LNCAP (cell line): ENCODE results near the gene DPYSL3.

ENCODE experiments used
- CTCF ChIP-seq: fragments of 450-650 bp; IDR thresholded peaks from 2 replicates; pipeline ENCODE4 v1.5.1; 2017; ENCODE audit warnings: mild to moderate bottlenecking

Gene DPYSL3

GRCh38 chr5:147481376-147481775 is 28.5 kb downstream of the DPYSL3 start:
- TF ChIP-seq CTCF = no peak

- no peak for TF ChIP-seq CTCF
Observed at GRCh38 chr5:147479949-147480348, 29.9 kb downstream of the DPYSL3 start.

- no peak for TF ChIP-seq CTCF
Observed at GRCh38 chr5:147479444-147479843, 30.4 kb downstream of the DPYSL3 start.

- no peak for TF ChIP-seq CTCF
Observed at GRCh38 chr5:147474140-147474539, 35.7 kb downstream of the DPYSL3 start.

GRCh38 chr5:147472664-147473475 is 37.0 kb downstream of the DPYSL3 start:
- no peak for TF ChIP-seq CTCF

GRCh38 chr5:147467973-147468508 is 41.8 kb downstream of the DPYSL3 start:
- no peak for TF ChIP-seq CTCF

GRCh38 chr5:147466360-147466980 is 43.4 kb downstream of the DPYSL3 start:
- no peak for TF ChIP-seq CTCF
